Measurements from ENCODE around the gene MLKL. TPM values are rescaled to one million over a fixed set of nuclear protein-coding genes. Genes with fewer than 3 reads are reported as not detected.

The MLKL gene
- total RNA-seq, 1 experiment from 2014 or later = 4.3 TPM

DNA sequence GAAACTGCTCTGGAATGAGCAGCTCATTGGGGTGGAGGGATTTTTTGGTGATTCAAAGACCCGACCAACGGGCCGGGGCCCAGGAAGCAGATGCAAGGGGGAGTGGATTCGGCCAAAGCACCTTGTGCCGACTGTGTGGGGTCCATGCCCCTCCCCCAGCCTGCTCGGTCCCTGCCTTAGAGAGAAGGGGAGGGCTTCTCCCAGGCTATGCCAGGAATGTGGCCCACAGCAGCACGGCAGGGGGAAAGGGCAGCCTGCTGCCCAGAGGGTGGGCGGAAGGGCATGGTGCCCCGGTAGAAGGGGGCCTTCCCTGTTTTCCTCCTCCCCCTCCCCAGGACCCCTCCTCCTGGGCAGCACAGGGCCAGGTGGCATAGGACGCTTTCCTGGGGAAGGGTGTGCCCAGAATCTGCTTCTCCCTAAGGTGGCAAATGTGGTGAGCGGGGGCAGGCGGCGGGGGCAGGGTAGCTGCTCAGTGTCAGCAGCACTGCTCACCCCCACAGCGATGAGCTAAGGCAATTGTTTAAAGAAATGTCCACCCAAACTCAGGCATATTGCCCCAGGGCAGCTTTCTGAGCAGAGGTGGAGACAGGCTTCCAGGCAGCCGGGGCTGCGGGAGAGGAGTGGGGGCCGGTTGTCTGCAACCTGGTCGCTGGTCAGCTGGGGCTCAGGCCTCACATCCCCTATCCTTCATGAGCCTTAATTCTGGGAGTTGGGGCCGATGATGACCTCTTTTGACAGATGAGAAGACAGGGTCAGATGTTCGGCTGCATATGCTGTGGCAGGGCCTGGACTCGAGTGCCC lies 33.9 kb upstream of the MLKL start (continued):
- TF ChIP-seq KAT7 (CRISPR knock-in tag; IDR thresholded peaks at IDR 0.05; ENCODE audit: borderline replicate concordance) (0 out of 2 replicates have a peak, but pooled peaks have one; percentile 58), ZNF423 (CRISPR knock-in tag; IDR thresholded peaks at IDR 0.05) (peak; percentile 31; the same call in 1 of the 2 replicates), RELA (CRISPR knock-in tag; IDR thresholded peaks at IDR 0.05; ENCODE audit: borderline replicate concordance) (0 out of 2 replicates have a peak, but pooled peaks have one; percentile 37), TEAD4 (CRISPR knock-in tag; IDR thresholded peaks at IDR 0.05) (peak; percentile 89)
- TF ChIP-seq, protein P1, sequence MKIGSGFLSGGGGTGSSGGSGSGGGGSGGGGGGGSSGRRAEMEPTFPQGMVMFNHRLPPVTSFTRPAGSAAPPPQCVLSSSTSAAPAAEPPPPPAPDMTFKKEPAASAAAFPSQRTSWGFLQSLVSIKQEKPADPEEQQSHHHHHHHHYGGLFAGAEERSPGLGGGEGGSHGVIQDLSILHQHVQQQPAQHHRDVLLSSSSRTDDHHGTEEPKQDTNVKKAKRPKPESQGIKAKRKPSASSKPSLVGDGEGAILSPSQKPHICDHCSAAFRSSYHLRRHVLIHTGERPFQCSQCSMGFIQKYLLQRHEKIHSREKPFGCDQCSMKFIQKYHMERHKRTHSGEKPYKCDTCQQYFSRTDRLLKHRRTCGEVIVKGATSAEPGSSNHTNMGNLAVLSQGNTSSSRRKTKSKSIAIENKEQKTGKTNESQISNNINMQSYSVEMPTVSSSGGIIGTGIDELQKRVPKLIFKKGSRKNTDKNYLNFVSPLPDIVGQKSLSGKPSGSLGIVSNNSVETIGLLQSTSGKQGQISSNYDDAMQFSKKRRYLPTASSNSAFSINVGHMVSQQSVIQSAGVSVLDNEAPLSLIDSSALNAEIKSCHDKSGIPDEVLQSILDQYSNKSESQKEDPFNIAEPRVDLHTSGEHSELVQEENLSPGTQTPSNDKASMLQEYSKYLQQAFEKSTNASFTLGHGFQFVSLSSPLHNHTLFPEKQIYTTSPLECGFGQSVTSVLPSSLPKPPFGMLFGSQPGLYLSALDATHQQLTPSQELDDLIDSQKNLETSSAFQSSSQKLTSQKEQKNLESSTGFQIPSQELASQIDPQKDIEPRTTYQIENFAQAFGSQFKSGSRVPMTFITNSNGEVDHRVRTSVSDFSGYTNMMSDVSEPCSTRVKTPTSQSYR (CRISPR knock-in tag; IDR thresholded peaks at IDR 0.05) = peak; percentile 84; the same call in 1 of the 2 replicates

GRCh38 chr16:74732707-74733350 lies 32.2 kb upstream of the MLKL start:
- no peak for TF ChIP-seq IRF2 (CRISPR knock-in tag; IDR thresholded peaks at IDR 0.05; ENCODE audit: borderline replicate concordance, low read depth)
- no peak for TF ChIP-seq ZNF423 (CRISPR knock-in tag; IDR thresholded peaks at IDR 0.05)
- TF ChIP-seq, protein P2, sequence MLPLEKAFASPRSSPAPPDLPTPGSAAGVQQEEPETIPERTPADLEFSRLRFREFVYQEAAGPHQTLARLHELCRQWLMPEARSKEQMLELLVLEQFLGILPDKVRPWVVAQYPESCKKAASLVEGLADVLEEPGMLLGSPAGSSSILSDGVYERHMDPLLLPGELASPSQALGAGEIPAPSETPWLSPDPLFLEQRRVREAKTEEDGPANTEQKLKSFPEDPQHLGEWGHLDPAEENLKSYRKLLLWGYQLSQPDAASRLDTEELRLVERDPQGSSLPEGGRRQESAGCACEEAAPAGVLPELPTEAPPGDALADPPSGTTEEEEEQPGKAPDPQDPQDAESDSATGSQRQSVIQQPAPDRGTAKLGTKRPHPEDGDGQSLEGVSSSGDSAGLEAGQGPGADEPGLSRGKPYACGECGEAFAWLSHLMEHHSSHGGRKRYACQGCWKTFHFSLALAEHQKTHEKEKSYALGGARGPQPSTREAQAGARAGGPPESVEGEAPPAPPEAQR (CRISPR knock-in tag; IDR thresholded peaks at IDR 0.05) = no peak
- TF ChIP-seq NR1H2 (CRISPR knock-in tag; IDR thresholded peaks at IDR 0.05) = no peak
- TF ChIP-seq, protein P3, sequence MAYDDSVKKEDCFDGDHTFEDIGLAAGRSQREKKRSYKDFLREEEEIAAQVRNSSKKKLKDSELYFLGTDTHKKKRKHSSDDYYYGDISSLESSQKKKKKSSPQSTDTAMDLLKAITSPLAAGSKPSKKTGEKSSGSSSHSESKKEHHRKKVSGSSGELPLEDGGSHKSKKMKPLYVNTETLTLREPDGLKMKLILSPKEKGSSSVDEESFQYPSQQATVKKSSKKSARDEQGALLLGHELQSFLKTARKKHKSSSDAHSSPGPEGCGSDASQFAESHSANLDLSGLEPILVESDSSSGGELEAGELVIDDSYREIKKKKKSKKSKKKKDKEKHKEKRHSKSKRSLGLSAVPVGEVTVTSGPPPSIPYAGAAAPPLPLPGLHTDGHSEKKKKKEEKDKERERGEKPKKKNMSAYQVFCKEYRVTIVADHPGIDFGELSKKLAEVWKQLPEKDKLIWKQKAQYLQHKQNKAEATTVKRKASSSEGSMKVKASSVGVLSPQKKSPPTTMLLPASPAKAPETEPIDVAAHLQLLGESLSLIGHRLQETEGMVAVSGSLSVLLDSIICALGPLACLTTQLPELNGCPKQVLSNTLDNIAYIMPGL (CRISPR knock-in tag; IDR thresholded peaks at IDR 0.05) = no peak
- TF ChIP-seq SMAD3 (CRISPR knock-in tag; IDR thresholded peaks at IDR 0.05; ENCODE audit: borderline replicate concordance) = no peak
- TF ChIP-seq, protein P4, sequence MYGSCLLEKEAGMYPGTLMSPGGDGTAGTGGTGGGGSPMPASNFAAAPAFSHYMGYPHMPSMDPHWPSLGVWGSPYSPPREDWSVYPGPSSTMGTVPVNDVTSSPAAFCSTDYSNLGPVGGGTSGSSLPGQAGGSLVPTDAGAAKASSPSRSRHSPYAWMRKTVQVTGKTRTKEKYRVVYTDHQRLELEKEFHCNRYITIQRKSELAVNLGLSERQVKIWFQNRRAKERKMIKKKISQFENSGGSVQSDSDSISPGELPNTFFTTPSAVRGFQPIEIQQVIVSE (CRISPR knock-in tag; IDR thresholded peaks at IDR 0.05; ENCODE audit: borderline replicate concordance) = no peak
- TF ChIP-seq PRRX2 (CRISPR knock-in tag; IDR thresholded peaks at IDR 0.05) = no peak
- no peak for TF ChIP-seq ZBTB43 (CRISPR knock-in tag; IDR thresholded peaks at IDR 0.05)
- TF ChIP-seq ZNF263 (CRISPR knock-in tag; IDR thresholded peaks at IDR 0.05; ENCODE audit: low read depth) = no peak
- TF ChIP-seq, protein P5, sequence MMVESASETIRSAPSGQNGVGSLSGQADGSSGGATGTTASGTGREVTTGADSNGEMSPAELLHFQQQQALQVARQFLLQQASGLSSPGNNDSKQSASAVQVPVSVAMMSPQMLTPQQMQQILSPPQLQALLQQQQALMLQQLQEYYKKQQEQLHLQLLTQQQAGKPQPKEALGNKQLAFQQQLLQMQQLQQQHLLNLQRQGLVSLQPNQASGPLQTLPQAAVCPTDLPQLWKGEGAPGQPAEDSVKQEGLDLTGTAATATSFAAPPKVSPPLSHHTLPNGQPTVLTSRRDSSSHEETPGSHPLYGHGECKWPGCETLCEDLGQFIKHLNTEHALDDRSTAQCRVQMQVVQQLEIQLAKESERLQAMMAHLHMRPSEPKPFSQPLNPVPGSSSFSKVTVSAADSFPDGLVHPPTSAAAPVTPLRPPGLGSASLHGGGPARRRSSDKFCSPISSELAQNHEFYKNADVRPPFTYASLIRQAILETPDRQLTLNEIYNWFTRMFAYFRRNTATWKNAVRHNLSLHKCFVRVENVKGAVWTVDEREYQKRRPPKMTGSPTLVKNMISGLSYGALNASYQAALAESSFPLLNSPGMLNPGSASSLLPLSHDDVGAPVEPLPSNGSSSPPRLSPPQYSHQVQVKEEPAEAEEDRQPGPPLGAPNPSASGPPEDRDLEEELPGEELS (CRISPR knock-in tag; IDR thresholded peaks at IDR 0.05) = no peak
- TF ChIP-seq, protein P6, sequence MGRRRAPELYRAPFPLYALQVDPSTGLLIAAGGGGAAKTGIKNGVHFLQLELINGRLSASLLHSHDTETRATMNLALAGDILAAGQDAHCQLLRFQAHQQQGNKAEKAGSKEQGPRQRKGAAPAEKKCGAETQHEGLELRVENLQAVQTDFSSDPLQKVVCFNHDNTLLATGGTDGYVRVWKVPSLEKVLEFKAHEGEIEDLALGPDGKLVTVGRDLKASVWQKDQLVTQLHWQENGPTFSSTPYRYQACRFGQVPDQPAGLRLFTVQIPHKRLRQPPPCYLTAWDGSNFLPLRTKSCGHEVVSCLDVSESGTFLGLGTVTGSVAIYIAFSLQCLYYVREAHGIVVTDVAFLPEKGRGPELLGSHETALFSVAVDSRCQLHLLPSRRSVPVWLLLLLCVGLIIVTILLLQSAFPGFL (CRISPR knock-in tag; IDR thresholded peaks at IDR 0.05; ENCODE audit: borderline replicate concordance) = no peak
- no peak for DNase-seq (ENCODE audit: low spot score)
- ATAC-seq = no peak
- H3K4me1 Mint-ChIP-seq = peaks cover 49% of the 10 kb centered on the region
- peak overlapping the region; percentile 14; the same call in 1 of the 2 replicates for H3K27ac Mint-ChIP-seq
- no peaks in the 10 kb centered on the region for H3K36me3 Mint-ChIP-seq
- POLR2A ChIA-PET = no interaction called here
- no peaks in the 10 kb centered on the region for H3K9me3 Mint-ChIP-seq
- H3K27me3 Mint-ChIP-seq (ENCODE audit: low read depth) = no peaks in the 10 kb centered on the region
- CTCF ChIA-PET = interaction anchor here (0.9 to 2.9 kb wide), 6 partner anchors 9 to 131 kb away, joined by 3 to 20 read pairs (median 8); partner anchors contain the start of gene FA2H
- H3K4me3 Mint-ChIP-seq = no peak overlapping the region

Measured in WTC11 (cell line).